ENCODE data around the gene FBXL20.

FBXL20 gene

DNA sequence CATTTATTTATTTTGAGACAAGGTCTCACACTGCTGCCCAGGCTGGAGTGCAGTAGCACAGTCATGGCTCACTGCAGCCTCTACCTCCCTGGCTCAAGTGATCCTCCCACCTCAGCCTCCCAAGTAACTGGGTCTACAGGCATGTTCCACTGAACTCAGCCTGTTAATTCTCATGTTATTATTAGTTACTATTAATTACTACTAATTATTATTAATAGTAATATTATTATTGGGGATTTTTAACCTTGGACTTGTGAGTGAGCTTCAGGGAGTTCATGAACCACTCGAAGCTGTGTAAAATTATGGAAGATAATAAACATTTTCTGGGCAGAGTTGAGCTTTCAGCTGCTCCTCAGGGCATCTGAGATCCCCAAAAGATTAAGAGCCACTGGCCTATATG is 171.1 kb downstream of the FBXL20 start:
- peaks cover 29% of the 10 kb centered on the region for H3K27me3 ChIP-seq (ENCODE audit: insufficient read depth, low read depth)
- TF ChIP-seq, protein P1, sequence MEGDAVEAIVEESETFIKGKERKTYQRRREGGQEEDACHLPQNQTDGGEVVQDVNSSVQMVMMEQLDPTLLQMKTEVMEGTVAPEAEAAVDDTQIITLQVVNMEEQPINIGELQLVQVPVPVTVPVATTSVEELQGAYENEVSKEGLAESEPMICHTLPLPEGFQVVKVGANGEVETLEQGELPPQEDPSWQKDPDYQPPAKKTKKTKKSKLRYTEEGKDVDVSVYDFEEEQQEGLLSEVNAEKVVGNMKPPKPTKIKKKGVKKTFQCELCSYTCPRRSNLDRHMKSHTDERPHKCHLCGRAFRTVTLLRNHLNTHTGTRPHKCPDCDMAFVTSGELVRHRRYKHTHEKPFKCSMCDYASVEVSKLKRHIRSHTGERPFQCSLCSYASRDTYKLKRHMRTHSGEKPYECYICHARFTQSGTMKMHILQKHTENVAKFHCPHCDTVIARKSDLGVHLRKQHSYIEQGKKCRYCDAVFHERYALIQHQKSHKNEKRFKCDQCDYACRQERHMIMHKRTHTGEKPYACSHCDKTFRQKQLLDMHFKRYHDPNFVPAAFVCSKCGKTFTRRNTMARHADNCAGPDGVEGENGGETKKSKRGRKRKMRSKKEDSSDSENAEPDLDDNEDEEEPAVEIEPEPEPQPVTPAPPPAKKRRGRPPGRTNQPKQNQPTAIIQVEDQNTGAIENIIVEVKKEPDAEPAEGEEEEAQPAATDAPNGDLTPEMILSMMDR (conservative IDR thresholded peaks at IDR 0.05; ENCODE audit: low read depth, low read length) = no peak
- no peak overlapping the region for H2AFZ ChIP-seq (ENCODE audit: low read depth)
- H3K79me2 ChIP-seq (ENCODE audit: insufficient read depth, low read depth) = no peaks in the 10 kb centered on the region
- no peaks in the 10 kb centered on the region for H3K36me3 ChIP-seq (ENCODE audit: insufficient read depth)
- H3K27ac ChIP-seq = no peak overlapping the region
- H3K4me2 ChIP-seq = no peak overlapping the region
- peaks cover 7% of the 10 kb centered on the region for H3K4me1 ChIP-seq (ENCODE audit: low read depth, poor library complexity, severe bottlenecking)
- no peaks in the 10 kb centered on the region for H4K20me1 ChIP-seq (ENCODE audit: insufficient read depth)
- H3K4me3 ChIP-seq (IDR thresholded peaks at IDR 0.05; ENCODE audit: insufficient read depth, low read depth, low read length) = no peak overlapping the region
- H3K9ac ChIP-seq = no peak overlapping the region

GRCh38 chr17:39229274-39229913 is 172.0 kb downstream of the FBXL20 start:
- H2AFZ ChIP-seq (ENCODE audit: low read depth) = no peak overlapping the region
- no peak overlapping the region for H3K27ac ChIP-seq
- no peak overlapping the region for H3K4me3 ChIP-seq (IDR thresholded peaks at IDR 0.05; ENCODE audit: insufficient read depth, low read depth, low read length)
- H3K9ac ChIP-seq = no peak overlapping the region
- no peaks in the 10 kb centered on the region for H4K20me1 ChIP-seq (ENCODE audit: insufficient read depth)
- TF ChIP-seq, protein P1 (conservative IDR thresholded peaks at IDR 0.05; ENCODE audit: low read depth, low read length) = no peak
- no peaks in the 10 kb centered on the region for H3K79me2 ChIP-seq (ENCODE audit: insufficient read depth, low read depth)
- H3K4me1 ChIP-seq (ENCODE audit: low read depth, poor library complexity, severe bottlenecking) = peaks cover 6% of the 10 kb centered on the region
- no peak overlapping the region for H3K4me2 ChIP-seq
- H3K36me3 ChIP-seq (ENCODE audit: insufficient read depth) = no peaks in the 10 kb centered on the region
- peaks cover 38% of the 10 kb centered on the region for H3K27me3 ChIP-seq (ENCODE audit: insufficient read depth, low read depth)

DNA sequence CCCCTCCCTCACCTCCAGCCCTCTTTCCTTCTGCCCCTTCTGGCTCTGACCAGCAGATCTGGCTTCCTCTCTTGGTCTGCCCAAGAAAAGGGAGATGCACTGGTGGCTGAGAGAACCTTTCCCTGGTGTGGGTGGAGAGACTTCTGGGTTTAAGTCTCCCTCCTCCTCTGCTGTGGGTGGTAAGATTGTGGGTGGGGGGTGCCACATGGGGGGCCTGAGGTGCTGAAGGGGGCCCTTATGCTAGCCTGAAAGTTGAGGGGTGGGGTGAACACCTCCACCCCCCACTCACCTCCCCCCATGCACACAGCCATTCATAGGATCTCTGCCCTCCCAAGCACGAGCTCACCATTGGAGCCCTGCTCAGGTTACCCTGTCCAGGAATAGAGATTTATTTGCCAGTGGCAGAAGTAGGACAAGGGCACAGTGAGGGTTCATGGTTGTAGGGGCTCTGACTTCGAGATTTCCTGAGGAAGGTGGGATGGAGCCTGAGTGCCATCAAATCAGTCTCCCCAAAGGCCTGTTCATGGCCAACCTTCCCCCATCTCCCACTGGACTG is 174.0 kb downstream of the FBXL20 start:
- no peaks in the 10 kb centered on the region for H3K79me2 ChIP-seq (ENCODE audit: insufficient read depth, low read depth)
- no peak overlapping the region for H2AFZ ChIP-seq (ENCODE audit: low read depth)
- no peak overlapping the region for H3K4me3 ChIP-seq (IDR thresholded peaks at IDR 0.05; ENCODE audit: insufficient read depth, low read depth, low read length)
- no peaks in the 10 kb centered on the region for H4K20me1 ChIP-seq (ENCODE audit: insufficient read depth)
- peaks cover 6% of the 10 kb centered on the region for H3K4me1 ChIP-seq (ENCODE audit: low read depth, poor library complexity, severe bottlenecking)
- no peak overlapping the region for H3K4me2 ChIP-seq
- peaks cover 50% of the 10 kb centered on the region for H3K27me3 ChIP-seq (ENCODE audit: insufficient read depth, low read depth)
- H3K27ac ChIP-seq = no peak overlapping the region
- H3K36me3 ChIP-seq (ENCODE audit: insufficient read depth) = no peaks in the 10 kb centered on the region
- no peak overlapping the region for H3K9ac ChIP-seq
- TF ChIP-seq, protein P1 (conservative IDR thresholded peaks at IDR 0.05; ENCODE audit: low read depth, low read length) = no peak

DNA sequence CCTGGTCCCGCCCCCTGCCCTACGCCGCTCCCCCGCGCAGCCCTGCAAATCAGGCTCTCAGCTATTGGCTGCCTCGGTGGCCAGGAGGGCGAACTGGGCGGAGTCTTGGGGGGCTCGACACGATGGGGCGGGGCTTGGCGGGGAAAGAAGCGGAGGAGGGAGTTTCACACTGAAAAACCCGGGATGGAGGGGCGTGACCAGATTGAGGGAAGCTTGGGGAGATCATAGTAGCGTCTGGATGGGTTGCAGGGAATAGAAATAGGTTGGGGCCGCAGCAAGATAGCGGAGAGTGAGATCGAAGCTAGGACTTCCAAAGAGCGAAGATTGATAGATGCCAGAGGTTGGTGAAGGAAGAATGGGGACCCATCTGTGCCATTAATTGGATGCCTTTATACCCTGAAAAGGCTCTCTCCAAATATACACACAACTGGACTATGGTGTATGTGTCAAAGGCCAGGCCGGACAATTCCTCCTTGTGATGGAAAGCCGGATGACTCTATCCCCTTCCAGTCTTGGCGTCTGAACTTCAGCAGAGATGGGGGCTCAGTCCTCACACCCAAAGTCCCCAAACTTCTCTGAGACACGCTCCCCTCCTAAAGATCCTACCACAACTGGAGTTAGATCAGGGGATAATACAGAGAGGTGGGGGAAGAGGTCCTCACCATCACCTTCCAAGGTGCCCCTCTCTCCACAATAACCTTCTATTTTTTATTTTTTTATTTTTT is 175.3 kb downstream of the FBXL20 start:
- TF ChIP-seq, protein P1 (conservative IDR thresholded peaks at IDR 0.05; ENCODE audit: low read depth, low read length) = no peak
- Histone ChIP-seq H3K36me3 (ENCODE audit: insufficient read depth) (no peaks in the 10 kb centered on the region), H3K27me3 (ENCODE audit: insufficient read depth, low read depth) (peaks cover 50% of the 10 kb centered on the region), H4K20me1 (ENCODE audit: insufficient read depth) (no peaks in the 10 kb centered on the region), H2AFZ (ENCODE audit: low read depth) (no peak overlapping the region), H3K4me2 (no peak overlapping the region), H3K4me1 (ENCODE audit: low read depth, poor library complexity, severe bottlenecking) (no peaks in the 10 kb centered on the region), H3K27ac (no peak overlapping the region), H3K4me3 (IDR thresholded peaks at IDR 0.05; ENCODE audit: insufficient read depth, low read depth, low read length) (no peak overlapping the region), H3K9ac (no peak overlapping the region), H3K79me2 (ENCODE audit: insufficient read depth, low read depth) (no peaks in the 10 kb centered on the region)
